BE2C (cell line): Measurements from ENCODE around the gene USP34.

ENCODE experiments used
- DNase-seq: peaks from one replicate; pipeline ENCODE4 v3.0.0-alpha.2; 2020
- H3K27me3 ChIP-seq: fragments of 250-450 bp; sonication (Bioruptor Pico); 2 replicates; pipeline ENCODE4 v1.5.1; 2020; ENCODE audit warnings: mild to moderate bottlenecking
- H3K36me3 ChIP-seq: fragments of 250-450 bp; sonication (Bioruptor Pico); 2 replicates; pipeline ENCODE4 v1.5.1; 2020; ENCODE audit warnings: mild to moderate bottlenecking
- H3K4me1 ChIP-seq: fragments of 250-450 bp; sonication (Bioruptor Pico); 2 replicates; pipeline ENCODE4 v1.5.1; 2020
- H3K4me3 ChIP-seq: 2 replicates; pipeline ENCODE4 v1.5.1; 2011; ENCODE audit warnings: low read depth, low read length
- H3K9me3 ChIP-seq: fragments of 250-450 bp; sonication (Bioruptor Pico); 2 replicates; pipeline ENCODE4 v1.5.1; 2020
- CTCF ChIP-seq: IDR thresholded peaks from 2 replicates; pipeline ENCODE4 v1.5.1; 2012; ENCODE audit warnings: mild to moderate bottlenecking, low read depth, low read length

Gene USP34

GRCh38 chr2:61178603-61179545, 292.0 kb downstream of the USP34 start:
- no peak for TF ChIP-seq CTCF
- Histone ChIP-seq H3K9me3 (no peaks in the 10 kb centered on the region), H3K27me3 (no peaks in the 10 kb centered on the region), H3K4me3 (no peak overlapping the region), H3K4me1 (no peaks in the 10 kb centered on the region), H3K36me3 (peaks cover 3% of the 10 kb centered on the region)
- no peak for DNase-seq

DNA sequence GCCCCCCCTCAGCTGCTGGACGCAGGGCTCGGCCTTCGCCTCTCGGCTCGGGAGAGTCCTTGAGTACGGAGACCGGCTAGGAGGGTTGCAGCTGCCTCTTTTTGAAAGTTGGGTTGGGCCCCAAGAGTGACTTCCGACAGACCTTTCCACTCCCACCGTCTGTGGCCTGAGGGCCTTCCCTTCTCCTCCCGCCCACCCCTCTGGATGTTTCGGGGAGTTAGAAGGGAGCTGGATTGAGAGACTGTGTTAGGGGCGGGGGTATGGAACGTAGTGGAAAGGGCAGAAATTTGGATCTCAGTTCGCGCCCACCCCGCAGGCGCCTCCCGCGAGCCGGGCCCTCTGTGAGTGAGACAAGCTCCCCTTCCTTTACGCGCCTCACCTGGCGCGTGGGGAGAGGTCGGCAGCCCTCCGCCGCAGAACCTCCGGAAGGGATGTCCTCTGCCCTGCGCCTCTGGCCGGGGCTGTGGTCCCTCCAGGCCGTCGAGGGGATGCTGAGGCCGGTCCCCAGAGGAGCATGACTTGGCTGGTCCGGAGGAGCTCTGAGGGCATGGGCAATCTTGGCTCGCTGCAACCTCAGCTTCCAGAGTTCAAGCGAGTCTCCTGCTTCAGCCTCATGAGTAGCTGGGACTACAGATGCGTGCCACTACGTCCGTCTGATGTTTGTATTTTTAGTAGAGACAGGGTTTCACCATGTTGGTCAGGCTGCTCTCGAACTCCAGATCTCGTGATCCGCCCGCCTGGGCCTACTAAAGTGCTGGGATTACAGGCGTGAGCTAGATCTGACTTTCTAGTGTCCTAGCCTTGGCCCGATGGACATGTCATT, 292.9 kb downstream of the USP34 start:
- Histone ChIP-seq H3K36me3 (no peaks in the 10 kb centered on the region; the same call in 1 of the 2 replicates), H3K4me3 (peak overlapping the region; percentile 50), H3K9me3 (no peaks in the 10 kb centered on the region), H3K4me1 (no peaks in the 10 kb centered on the region), H3K27me3 (no peaks in the 10 kb centered on the region)
- no peak for TF ChIP-seq CTCF
- no peak for DNase-seq

- Histone ChIP-seq H3K4me1 (no peaks in the 10 kb centered on the region), H3K36me3 (no peaks in the 10 kb centered on the region; the same call in 1 of the 2 replicates), H3K4me3 (peak overlapping the region; percentile 64), H3K27me3 (no peaks in the 10 kb centered on the region), H3K9me3 (no peaks in the 10 kb centered on the region)
- TF ChIP-seq CTCF = no peak
- peak; percentile 91 for DNase-seq
These were observed 293.8 kb downstream of the USP34 start for GRCh38 chr2:61176755-61177726.

- Histone ChIP-seq H3K4me1 (no peaks in the 10 kb centered on the region), H3K27me3 (no peaks in the 10 kb centered on the region), H3K9me3 (no peaks in the 10 kb centered on the region), H3K4me3 (no peak overlapping the region), H3K36me3 (no peaks in the 10 kb centered on the region)
- TF ChIP-seq CTCF = no peak
- no peak for DNase-seq
These were observed 295.9 kb downstream of the USP34 start for GRCh38 chr2:61175036-61175435.

DNA sequence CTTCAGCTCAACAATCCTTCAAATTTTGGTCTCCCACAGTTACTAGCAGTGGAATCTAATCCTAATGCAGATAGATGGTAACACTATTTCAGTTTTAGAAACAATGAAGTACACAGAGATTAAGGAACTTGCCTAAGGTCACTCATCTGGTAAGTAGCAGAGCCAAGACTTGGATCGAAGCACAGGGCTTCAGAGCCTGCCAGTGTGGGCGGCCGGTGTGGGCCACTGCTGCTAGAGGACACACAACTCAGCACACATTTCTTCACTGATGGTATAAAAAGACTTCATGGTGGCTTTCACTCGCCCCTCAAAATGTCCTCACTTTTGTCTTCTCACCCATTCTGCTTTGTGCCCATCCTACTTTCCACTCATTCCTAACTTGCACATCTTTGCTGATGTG, 297.8 kb downstream of the USP34 start:
- Histone ChIP-seq H3K4me3 (no peak overlapping the region), H3K4me1 (no peaks in the 10 kb centered on the region), H3K36me3 (no peaks in the 10 kb centered on the region), H3K27me3 (no peaks in the 10 kb centered on the region), H3K9me3 (no peaks in the 10 kb centered on the region)
- no peak for DNase-seq
- TF ChIP-seq CTCF = no peak
